Measurements from ENCODE around the gene DCUN1D2.

- no peak for TF ChIP-seq POLR2A (IDR thresholded peaks at IDR 0.05; ENCODE audit: low read depth, low read length)
- no peak for TF ChIP-seq GABPA (IDR thresholded peaks at IDR 0.05; ENCODE audit: low read depth)
- no peak for TF ChIP-seq FOS (IDR thresholded peaks at IDR 0.05; ENCODE audit: borderline replicate concordance, extremely low read depth, insufficient read length)
- no peak for TF ChIP-seq MXI1 (IDR thresholded peaks at IDR 0.05; ENCODE audit: low read depth, low read length)
- TF ChIP-seq ZSCAN29 (IDR thresholded peaks at IDR 0.05) = no peak
- no peak for TF ChIP-seq USF2 (IDR thresholded peaks at IDR 0.05; ENCODE audit: borderline replicate concordance, low read depth, low read length)
- no peak for TF ChIP-seq REST (IDR thresholded peaks at IDR 0.05; ENCODE audit: low read depth, low read length)
- no peak for TF ChIP-seq CTCF (IDR thresholded peaks at IDR 0.05 in 2 of 3, conservative IDR thresholded peaks at IDR 0.05 in 1 of 3; ENCODE audit: control insufficient read depth in 2 of 3, extremely low read depth in 1 of 3, insufficient read depth in 1 of 3, low read depth in 3 of 3, low read length in 3 of 3)
- TF ChIP-seq EP300 (IDR thresholded peaks at IDR 0.05; ENCODE audit: borderline replicate concordance in 1 of 2, control insufficient read depth in 1 of 2, low read depth in 2 of 2, low read length in 2 of 2) = no peak
- TF ChIP-seq, protein P1, sequence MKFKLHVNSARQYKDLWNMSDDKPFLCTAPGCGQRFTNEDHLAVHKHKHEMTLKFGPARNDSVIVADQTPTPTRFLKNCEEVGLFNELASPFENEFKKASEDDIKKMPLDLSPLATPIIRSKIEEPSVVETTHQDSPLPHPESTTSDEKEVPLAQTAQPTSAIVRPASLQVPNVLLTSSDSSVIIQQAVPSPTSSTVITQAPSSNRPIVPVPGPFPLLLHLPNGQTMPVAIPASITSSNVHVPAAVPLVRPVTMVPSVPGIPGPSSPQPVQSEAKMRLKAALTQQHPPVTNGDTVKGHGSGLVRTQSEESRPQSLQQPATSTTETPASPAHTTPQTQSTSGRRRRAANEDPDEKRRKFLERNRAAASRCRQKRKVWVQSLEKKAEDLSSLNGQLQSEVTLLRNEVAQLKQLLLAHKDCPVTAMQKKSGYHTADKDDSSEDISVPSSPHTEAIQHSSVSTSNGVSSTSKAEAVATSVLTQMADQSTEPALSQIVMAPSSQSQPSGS (IDR thresholded peaks at IDR 0.05; ENCODE audit: low read length) = no peak
- TF ChIP-seq ZBTB40 (IDR thresholded peaks at IDR 0.05; ENCODE audit: borderline replicate concordance) = no peak
- no peak for TF ChIP-seq EZH2 (IDR thresholded peaks at IDR 0.05; ENCODE audit: borderline replicate concordance, control insufficient read depth, low read depth, low read length)
Observed at GRCh38 chr13:113502686-113503085, 12.2 kb upstream of the DCUN1D2 start.
